HEK293T (cell line): Measurements from ENCODE around the gene GPX4.

Experiments
- ARNT ChIP-seq: fragments of 450-650 bp; IDR thresholded peaks from 2 replicates; pipeline ENCODE4 v1.6.1; 2017; ENCODE audit warnings: mild to moderate bottlenecking
- ELF4 ChIP-seq: fragments of 450-650 bp; IDR thresholded peaks from 2 replicates; pipeline ENCODE4 v1.6.1; 2017; ENCODE audit warnings: antibody characterized with exemption
- FOXK2 ChIP-seq: fragments of 450-650 bp; IDR thresholded peaks from 2 replicates; pipeline ENCODE4 v1.6.1; 2016; ENCODE audit warnings: mild to moderate bottlenecking
- L3MBTL2 ChIP-seq: fragments of 450-650 bp; conservative IDR thresholded peaks from 2 replicates; pipeline ENCODE4 v1.6.1; 2016; ENCODE audit warnings: mild to moderate bottlenecking
- LEF1 ChIP-seq: fragments of 450-650 bp; IDR thresholded peaks from 2 replicates; pipeline ENCODE4 v1.6.1; 2017; ENCODE audit warnings: mild to moderate bottlenecking, borderline replicate concordance
- SUZ12 ChIP-seq: fragments of 450-650 bp; IDR thresholded peaks from 2 replicates; pipeline ENCODE4 v1.6.1; 2016; ENCODE audit warnings: mild to moderate bottlenecking
- TARDBP ChIP-seq: fragments of 450-650 bp; IDR thresholded peaks from 2 replicates; pipeline ENCODE4 v1.6.1; 2016

GRCh38 chr19:1119475-1120217 is 15.9 kb downstream of the GPX4 start:
- TF ChIP-seq L3MBTL2: no peak
- no peak for TF ChIP-seq LEF1
- no peak for TF ChIP-seq SUZ12
- no peak for TF ChIP-seq ELF4
- no peak for TF ChIP-seq ARNT
- TF ChIP-seq TARDBP: no peak
- no peak for TF ChIP-seq FOXK2
